Transverse colon (tissue), 4 donors: Measurements from ENCODE around the gene UBE2C.

Experiments
- CTCF ChIP-seq, 5 experiments: fragments of 200-600 bp in 3 of 5; fragments of 450-650 bp in 2 of 5; sonication (generic) in 3 of 5; IDR thresholded peaks; 1 replicate in 2 of 5; 2 replicates in 3 of 5; pipeline ENCODE4 v1.5.1; 2016 to 2017; ENCODE audit warnings: antibody characterized with exemption in 5 of 5, inconsistent platforms in 3 of 5, mild to moderate bottlenecking in 2 of 5, moderate library complexity in 1 of 5
- POLR2A ChIP-seq: fragments of 450-650 bp; IDR thresholded peaks from one replicate; pipeline ENCODE4 v1.6.1; 2016; ENCODE audit warnings: antibody characterized with exemption, mild to moderate bottlenecking, moderate library complexity
- POLR2AphosphoS5 ChIP-seq, 3 donors: sonication (generic); formaldehyde crosslinking; IDR thresholded peaks; one replicate each; pipeline ENCODE4 v1.6.1; 2016; ENCODE audit warnings: antibody characterized with exemption in 3 of 3

- no peak for TF ChIP-seq CTCF (IDR thresholded peaks at IDR 0.05)
- TF ChIP-seq POLR2A, result no peak
- TF ChIP-seq POLR2AphosphoS5 (IDR thresholded peaks at IDR 0.05), result no peak
These were observed 14.1 kb downstream of the UBE2C start for GRCh38 chr20:45826381-45827019.
